Activated CD4-positive, alpha-beta memory T cell treated with anti-CD3 and anti-CD28 coated beads, Interleukin-2, amount 10 ng/mL, durations not matched to agents 7 days and 5 days (primary cell): ENCODE measurements around the gene POLR1B. TPM values are rescaled to one million over a fixed set of nuclear protein-coding genes. Genes with fewer than 3 reads are reported as not detected.
"Not testable (repeated sequence)": the region's sequence is repeated elsewhere in the genome, so short reads cannot be mapped to it uniquely, and the experiment has no call there.

ENCODE experiments used
- CTCF ChIA-PET: fragments of 350-600 bp; sonication (Branson Sonifier 250); formaldehyde crosslinking; loops from one replicate; lab custom pipeline; 2021; ENCODE audit warnings: antibody characterized with exemption, inconsistent platforms; lab: Charles Lee
- POLR2A ChIA-PET: fragments of 350-600 bp; sonication (Branson Sonifier 250); formaldehyde crosslinking; loops from one replicate; lab custom pipeline; 2021; ENCODE audit warnings: antibody characterized with exemption; lab: Charles Lee
- DNase-seq: peaks from one replicate; pipeline ENCODE4 v3.0.0-alpha.2; 2020
- H3K27ac Mint-ChIP-seq: one replicate; pipeline ENCODE4 v1.8.0; 2021; ENCODE audit warnings: mild to moderate bottlenecking, mixed read lengths
- H3K27me3 Mint-ChIP-seq: one replicate; pipeline ENCODE4 v1.8.0; 2021; ENCODE audit warnings: mixed read lengths
- H3K36me3 Mint-ChIP-seq: one replicate; pipeline ENCODE4 v1.8.0; 2021; ENCODE audit warnings: low read depth, mixed read lengths
- H3K4me1 Mint-ChIP-seq: one replicate; pipeline ENCODE4 v1.8.0; 2021; ENCODE audit warnings: mixed read lengths
- H3K4me3 Mint-ChIP-seq: one replicate; pipeline ENCODE4 v1.8.0; 2021; ENCODE audit warnings: mild to moderate bottlenecking, mixed read lengths
- H3K9me3 Mint-ChIP-seq: one replicate; pipeline ENCODE4 v1.8.0; 2021; ENCODE audit warnings: mixed read lengths
- total RNA-seq, 2 experiments: library from RNA; stranded (reverse); gene quantifications; one replicate each; pipeline ENCODE4 v1.2.3, GENCODE V29; 2021

POLR1B gene
- total RNA-seq, 2 experiments from 2014 or later: 23.5 to 29.0 TPM

DNA sequence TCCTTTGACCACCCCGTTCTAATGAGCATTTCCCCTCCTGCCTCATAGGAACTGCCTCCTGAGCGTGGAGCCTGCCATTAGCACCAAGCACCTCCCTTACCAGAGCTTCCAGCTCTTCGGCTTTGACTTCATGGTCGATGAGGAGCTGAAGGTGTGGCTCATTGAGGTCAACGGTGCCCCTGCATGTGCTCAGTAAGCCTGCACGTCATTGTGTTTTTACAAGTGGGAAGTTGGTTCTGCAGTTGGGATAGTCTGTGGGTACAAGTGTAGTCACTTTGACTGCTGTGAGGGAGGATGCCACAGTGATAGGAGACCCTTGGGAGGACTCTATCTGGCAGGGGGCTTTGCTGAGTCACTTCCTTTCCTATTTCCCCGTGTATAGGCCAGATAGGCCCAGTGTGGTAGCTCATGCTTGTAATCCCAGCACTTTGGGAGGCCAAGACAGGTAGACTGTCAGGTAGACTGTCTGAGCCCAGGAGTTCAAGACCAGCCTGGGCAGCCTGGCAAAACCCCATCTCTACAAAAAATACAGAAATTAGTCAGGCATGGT, 22.0 kb upstream of the POLR1B start:
- POLR2A ChIA-PET: no interaction called here
- no peak overlapping the region for H3K4me3 Mint-ChIP-seq
- no peaks in the 10 kb centered on the region for H3K9me3 Mint-ChIP-seq
- DNase-seq: no peak
- no peaks in the 10 kb centered on the region for H3K27me3 Mint-ChIP-seq
- H3K36me3 Mint-ChIP-seq: peaks cover 69% of the 10 kb centered on the region
- H3K27ac Mint-ChIP-seq: no peak overlapping the region
- CTCF ChIA-PET: no interaction called here
- H3K4me1 Mint-ChIP-seq: no peaks in the 10 kb centered on the region

DNA sequence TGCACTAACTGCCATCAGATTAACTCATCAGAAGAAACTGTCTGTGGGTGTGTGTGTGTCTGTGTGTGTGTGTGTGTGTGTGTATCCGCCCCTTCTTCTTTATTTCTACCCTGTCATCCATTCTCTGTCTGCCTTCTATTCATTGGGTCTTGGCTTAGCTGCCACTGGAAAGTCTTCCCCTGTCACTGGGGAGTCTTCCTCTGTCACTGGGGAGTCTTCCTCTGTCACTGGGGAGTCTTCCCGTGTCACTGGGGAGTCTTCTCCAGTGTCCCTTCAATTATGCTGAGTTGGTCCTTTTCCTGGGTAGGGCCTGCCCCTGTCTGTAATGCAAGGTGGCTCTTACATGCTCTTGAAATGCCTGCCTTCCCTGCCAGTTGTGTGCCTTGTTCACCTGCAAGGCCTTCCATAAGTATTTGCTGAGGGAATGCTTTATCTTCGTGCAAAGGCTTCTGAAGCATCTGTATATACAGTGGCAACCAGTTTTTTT, 18.9 kb upstream of the POLR1B start:
- ChIA-PET POLR2A (no interaction called here), CTCF (no interaction called here)
- Mint-ChIP-seq H3K27me3 (no peaks in the 10 kb centered on the region), H3K27ac (no peak overlapping the region), H3K4me3 (no peak overlapping the region), H3K9me3 (no peaks in the 10 kb centered on the region), H3K36me3 (peaks cover 77% of the 10 kb centered on the region), H3K4me1 (no peaks in the 10 kb centered on the region)
- DNase-seq: no peak

- H3K27ac Mint-ChIP-seq, H3K9me3 Mint-ChIP-seq, DNase-seq, POLR2A ChIA-PET, CTCF ChIA-PET, H3K4me1 Mint-ChIP-seq, H3K4me3 Mint-ChIP-seq, H3K27me3 Mint-ChIP-seq: not testable (repeated sequence)
- H3K36me3 Mint-ChIP-seq: peaks cover 80% of the 10 kb centered on the region
These were observed 18.0 kb upstream of the POLR1B start for GRCh38 chr2:112524276-112524675.

GRCh38 chr2:112528541-112528940, 13.7 kb upstream of the POLR1B start:
- Mint-ChIP-seq H3K36me3 (peaks cover 73% of the 10 kb centered on the region), H3K27ac (no peak overlapping the region), H3K27me3 (no peaks in the 10 kb centered on the region), H3K4me1 (no peaks in the 10 kb centered on the region), H3K9me3 (no peaks in the 10 kb centered on the region), H3K4me3 (no peak overlapping the region)
- ChIA-PET POLR2A (no interaction called here), CTCF (no interaction called here)
- DNase-seq: no peak

DNA sequence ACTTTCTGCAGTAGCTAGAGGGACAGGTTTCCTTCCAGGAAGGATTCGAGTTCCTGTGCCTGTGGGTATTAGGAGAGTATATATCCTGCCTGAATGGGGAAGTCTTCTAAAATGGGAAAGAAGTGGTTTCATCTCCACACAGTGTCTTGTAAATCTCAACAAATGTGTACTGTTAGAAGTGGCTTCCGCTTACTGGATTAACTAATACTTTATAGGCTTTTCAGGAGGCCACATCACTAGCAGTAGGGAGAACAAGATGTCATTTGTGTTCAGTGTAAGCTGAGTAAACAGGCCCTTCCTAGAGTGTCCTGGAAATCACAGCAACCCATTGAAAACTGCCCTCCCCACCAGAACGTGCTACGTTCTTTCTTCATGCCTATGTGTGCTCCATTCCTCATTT, 12.5 kb upstream of the POLR1B start:
- ChIA-PET CTCF (no interaction called here), POLR2A (no interaction called here)
- no peaks in the 10 kb centered on the region for H3K27me3 Mint-ChIP-seq
- no peaks in the 10 kb centered on the region for H3K4me1 Mint-ChIP-seq
- H3K9me3 Mint-ChIP-seq: no peaks in the 10 kb centered on the region
- H3K36me3 Mint-ChIP-seq: peaks cover 65% of the 10 kb centered on the region
- H3K4me3 Mint-ChIP-seq: no peak overlapping the region
- DNase-seq: no peak
- H3K27ac Mint-ChIP-seq: no peak overlapping the region

GRCh38 chr2:112530728-112531127, 11.5 kb upstream of the POLR1B start:
- H3K27me3 Mint-ChIP-seq: no peaks in the 10 kb centered on the region
- DNase-seq: no peak
- H3K9me3 Mint-ChIP-seq: no peaks in the 10 kb centered on the region
- H3K27ac Mint-ChIP-seq: no peak overlapping the region
- ChIA-PET POLR2A (no interaction called here), CTCF (no interaction called here)
- H3K4me1 Mint-ChIP-seq: no peaks in the 10 kb centered on the region
- peaks cover 59% of the 10 kb centered on the region for H3K36me3 Mint-ChIP-seq
- H3K4me3 Mint-ChIP-seq: no peak overlapping the region

GRCh38 chr2:112534826-112535225, 7.4 kb upstream of the POLR1B start:
- ChIA-PET CTCF (no interaction called here), POLR2A (no interaction called here)
- peaks cover 26% of the 10 kb centered on the region for H3K36me3 Mint-ChIP-seq
- H3K27ac Mint-ChIP-seq: no peak overlapping the region
- no peaks in the 10 kb centered on the region for H3K4me1 Mint-ChIP-seq
- H3K4me3 Mint-ChIP-seq: no peak overlapping the region
- no peaks in the 10 kb centered on the region for H3K9me3 Mint-ChIP-seq
- DNase-seq: no peak
- no peaks in the 10 kb centered on the region for H3K27me3 Mint-ChIP-seq

DNA sequence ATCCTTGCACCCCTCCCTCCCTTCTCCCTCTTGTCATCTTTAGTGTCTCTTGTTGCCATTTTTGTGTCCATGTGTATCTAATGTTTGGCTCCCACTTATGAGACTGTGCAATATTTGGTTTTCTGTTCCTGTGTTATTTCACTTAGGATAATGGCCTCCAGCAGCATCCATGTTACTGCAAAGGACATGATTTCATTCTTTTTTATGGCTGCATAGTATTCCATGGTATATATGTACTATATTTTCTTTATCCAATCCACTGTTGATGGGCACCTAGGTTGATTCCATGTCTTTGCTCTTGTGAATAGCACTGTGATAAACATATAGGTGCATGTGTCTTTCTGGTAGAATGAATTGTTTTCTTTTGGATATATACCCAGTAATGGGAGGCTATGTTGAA, 5.6 kb upstream of the POLR1B start:
- H3K9me3 Mint-ChIP-seq, H3K4me3 Mint-ChIP-seq, DNase-seq, H3K27ac Mint-ChIP-seq, H3K27me3 Mint-ChIP-seq, POLR2A ChIA-PET: not testable (repeated sequence)
- Mint-ChIP-seq H3K4me1 (peaks cover 11% of the 10 kb centered on the region), H3K36me3 (peaks cover 12% of the 10 kb centered on the region)
- CTCF ChIA-PET: interaction anchor here (1.1 kb wide), 1 partner anchor 56 kb away, joined by 3 read pairs; no protein-coding TSS in a partner anchor

GRCh38 chr2:112539306-112539705, 3.0 kb upstream of the POLR1B start:
- Mint-ChIP-seq H3K4me3 (no peak overlapping the region), H3K9me3 (no peaks in the 10 kb centered on the region), H3K27me3 (no peaks in the 10 kb centered on the region), H3K27ac (no peak overlapping the region), H3K36me3 (no peaks in the 10 kb centered on the region), H3K4me1 (peaks cover 11% of the 10 kb centered on the region)
- ChIA-PET CTCF (no interaction called here), POLR2A (no interaction called here)
- no peak for DNase-seq

DNA sequence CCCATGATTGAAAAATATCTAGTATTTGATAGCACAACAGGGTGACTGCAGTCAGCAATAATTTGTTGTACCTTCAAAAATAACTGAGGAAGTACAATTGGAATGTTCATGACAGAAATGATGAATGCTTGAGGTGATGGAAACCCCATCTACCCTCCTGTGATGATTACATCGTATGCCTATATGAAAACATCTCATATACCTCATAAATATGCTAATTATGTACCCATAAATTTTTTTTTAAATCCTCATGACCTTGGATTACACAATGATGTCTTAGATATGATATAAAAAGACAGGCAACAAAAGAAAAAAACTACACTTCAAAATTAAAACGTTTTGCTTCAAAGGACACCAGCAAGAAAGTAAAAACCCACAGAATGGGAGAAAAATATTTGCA, 1.4 kb upstream of the POLR1B start:
- POLR2A ChIA-PET: interaction anchor here (0.8 to 1.2 kb wide), 3 partner anchors 8 to 86 kb away, joined by 3 to 9 read pairs (median 3); partner anchors contain the start of gene CHCHD5

GRCh38 chr2:112541315-112542122, 746 bp upstream of the POLR1B start:
- CTCF ChIA-PET: interaction anchor here (1.5 to 3.2 kb wide), 2 partner anchors 61 to 183 kb away, joined by 3 to 15 read pairs; no protein-coding TSS in a partner anchor
- DNase-seq: peak; percentile 75
- Mint-ChIP-seq H3K27me3 (no peaks in the 10 kb centered on the region), H3K9me3 (no peaks in the 10 kb centered on the region), H3K27ac (no peak overlapping the region), H3K4me1 (peaks cover 24% of the 10 kb centered on the region), H3K4me3 (no peak overlapping the region), H3K36me3 (no peaks in the 10 kb centered on the region)
- POLR2A ChIA-PET: interaction anchor here (1.1 to 2.5 kb wide), 5 partner anchors 9 to 61 kb away, joined by 3 to 14 read pairs (median 8); partner anchors contain the start of gene CHCHD5

More for the DNA sequence above, 1.4 kb upstream of the POLR1B start:
- Mint-ChIP-seq H3K4me3 (no peak overlapping the region), H3K36me3 (no peaks in the 10 kb centered on the region), H3K27me3 (no peaks in the 10 kb centered on the region), H3K9me3 (no peaks in the 10 kb centered on the region), H3K27ac (no peak overlapping the region), H3K4me1 (peaks cover 21% of the 10 kb centered on the region)
- DNase-seq: no peak
- CTCF ChIA-PET: interaction anchor here (1.5 kb wide), 1 partner anchor 184 kb away, joined by 3 read pairs; no protein-coding TSS in a partner anchor

GRCh38 chr2:112542984-112543661, 858 bp downstream of the POLR1B start:
- Mint-ChIP-seq H3K9me3 (no peaks in the 10 kb centered on the region), H3K27ac (no peak overlapping the region), H3K4me3 (no peak overlapping the region), H3K27me3 (no peaks in the 10 kb centered on the region), H3K36me3 (peaks cover 13% of the 10 kb centered on the region), H3K4me1 (peaks cover 34% of the 10 kb centered on the region)
- peak; percentile 22 for DNase-seq
- POLR2A ChIA-PET: interaction anchor here (0.8 to 2.6 kb wide), 9 partner anchors 9 to 149 kb away, joined by 3 to 16 read pairs (median 3); partner anchors contain the start of gene CHCHD5
- CTCF ChIA-PET: interaction anchor here (0.7 to 3.2 kb wide), 5 partner anchors 9 to 184 kb away, joined by 3 to 15 read pairs (median 3); partner anchors contain the start of gene CHCHD5
